DOHH2 (cell line): ENCODE measurements around the gene DUSP8.

Experiments
- EZH2phosphoT487 ChIP-seq: fragments of 200-600 bp; sonication (generic); IDR thresholded peaks from 2 replicates; pipeline ENCODE4 v1.6.1; 2017; ENCODE audit warnings: borderline replicate concordance, mild to moderate bottlenecking, antibody characterized with exemption, low read length, moderate library complexity, mixed read lengths
- TF ChIP-seq, protein P1 (sequence below): fragments of 200-600 bp; sonication (generic); IDR thresholded peaks from one replicate; pipeline ENCODE4 v1.5.1; 2014; ENCODE audit warnings: antibody characterized with exemption, mild to moderate bottlenecking, low read depth, low read length; ENCODE audit not compliant: poor library complexity, severe bottlenecking

- TF ChIP-seq, protein P1, sequence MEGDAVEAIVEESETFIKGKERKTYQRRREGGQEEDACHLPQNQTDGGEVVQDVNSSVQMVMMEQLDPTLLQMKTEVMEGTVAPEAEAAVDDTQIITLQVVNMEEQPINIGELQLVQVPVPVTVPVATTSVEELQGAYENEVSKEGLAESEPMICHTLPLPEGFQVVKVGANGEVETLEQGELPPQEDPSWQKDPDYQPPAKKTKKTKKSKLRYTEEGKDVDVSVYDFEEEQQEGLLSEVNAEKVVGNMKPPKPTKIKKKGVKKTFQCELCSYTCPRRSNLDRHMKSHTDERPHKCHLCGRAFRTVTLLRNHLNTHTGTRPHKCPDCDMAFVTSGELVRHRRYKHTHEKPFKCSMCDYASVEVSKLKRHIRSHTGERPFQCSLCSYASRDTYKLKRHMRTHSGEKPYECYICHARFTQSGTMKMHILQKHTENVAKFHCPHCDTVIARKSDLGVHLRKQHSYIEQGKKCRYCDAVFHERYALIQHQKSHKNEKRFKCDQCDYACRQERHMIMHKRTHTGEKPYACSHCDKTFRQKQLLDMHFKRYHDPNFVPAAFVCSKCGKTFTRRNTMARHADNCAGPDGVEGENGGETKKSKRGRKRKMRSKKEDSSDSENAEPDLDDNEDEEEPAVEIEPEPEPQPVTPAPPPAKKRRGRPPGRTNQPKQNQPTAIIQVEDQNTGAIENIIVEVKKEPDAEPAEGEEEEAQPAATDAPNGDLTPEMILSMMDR, result no peak
- TF ChIP-seq EZH2phosphoT487, result no peak
Observed at GRCh38 chr11:1608363-1608762, 36.3 kb upstream of the DUSP8 start, which contains the start of gene KRTAP5-3.
